ENCODE measurements around the gene MBD5. TPM values are rescaled to one million over a fixed set of nuclear protein-coding genes. Genes with fewer than 3 reads are reported as not detected.

Gene MBD5
- total RNA-seq, 2 donors from 2014 or later = 34.7 to 40.9 TPM

DNA sequence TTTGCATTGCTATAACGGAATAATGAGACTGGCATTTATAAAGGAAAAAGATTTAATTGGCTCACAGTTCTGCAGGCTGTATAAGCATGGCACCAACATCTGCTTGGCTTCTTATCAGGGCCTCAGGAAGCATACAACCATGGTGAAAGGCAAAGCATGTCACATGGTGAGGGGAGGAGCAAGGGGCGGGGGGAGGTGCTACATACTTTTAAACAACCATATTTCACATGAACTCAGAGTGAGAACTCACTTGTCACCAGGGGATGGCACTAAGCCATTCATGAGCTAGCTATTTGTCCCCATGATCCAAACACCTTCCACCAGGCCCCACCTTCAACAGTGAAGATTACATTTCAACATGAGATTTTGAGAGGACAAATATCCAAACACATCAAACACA, 188.7 kb downstream of the MBD5 start:
- ATAC-seq (replicated peaks in 1 of 2) (no peak), DNase-seq (no peak)

DNA sequence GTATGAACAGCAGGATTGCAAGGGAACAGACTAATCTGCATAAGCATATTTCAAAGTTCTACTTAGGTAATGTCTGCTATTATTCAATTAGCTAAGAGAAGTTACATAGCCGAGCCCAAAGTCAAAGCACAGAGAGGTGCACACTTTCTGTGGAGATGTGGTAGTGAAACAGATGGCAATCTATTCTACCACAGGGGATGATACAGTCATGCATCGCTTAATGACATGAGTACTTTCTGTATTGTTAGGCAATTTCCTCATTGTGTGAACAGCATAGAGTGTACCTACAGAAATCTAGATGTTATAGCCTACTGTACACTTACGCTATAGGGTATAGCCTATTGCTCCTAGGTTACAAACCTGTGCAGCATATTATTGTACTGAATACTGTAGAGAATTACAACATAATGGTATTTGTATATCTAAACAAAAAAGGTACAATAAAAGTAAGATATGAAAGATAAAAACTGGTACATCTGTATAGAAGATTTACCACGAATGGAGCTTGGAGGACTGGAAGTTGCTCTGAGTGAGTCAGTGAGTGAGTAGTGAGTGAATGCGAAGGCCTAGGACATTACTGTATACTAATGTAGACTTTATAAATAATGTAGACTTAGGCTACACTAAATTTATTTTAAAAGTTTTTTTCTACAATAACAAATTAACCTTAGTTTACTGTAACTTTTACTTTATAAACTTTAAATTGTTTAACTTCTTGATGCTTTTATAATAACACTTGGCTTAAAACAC, 197.6 kb downstream of the MBD5 start:
- Mint-ChIP-seq H3K4me1 (ENCODE audit: low read depth) (no peaks in the 10 kb centered on the region), H3K27me3 (ENCODE audit: low read depth) (no peaks in the 10 kb centered on the region), H3K9me3 (peaks cover 8 to 12% of the 10 kb centered on the region in 2 donors), H3K4me3 (no peak overlapping the region), H3K36me3 (ENCODE audit: insufficient read depth in 2 of 2) (peaks cover 5 to 24% of the 10 kb centered on the region in 2 donors), H3K27ac (no peak overlapping the region)
- ATAC-seq (replicated peaks in 1 of 2) (peak; percentile 61 to 69), DNase-seq (no peak)

More for the DNA sequence above, 188.7 kb downstream of the MBD5 start:
- peaks cover 0 to 2% of the 10 kb centered on the region in 2 donors for H3K36me3 Mint-ChIP-seq (ENCODE audit: insufficient read depth in 2 of 2)
- no peak overlapping the region for H3K27ac Mint-ChIP-seq
- H3K9me3 Mint-ChIP-seq = peaks cover 0 to 2% of the 10 kb centered on the region in 2 donors
- no peak overlapping the region for H3K4me3 Mint-ChIP-seq
- H3K4me1 Mint-ChIP-seq (ENCODE audit: low read depth) = no peaks in the 10 kb centered on the region
- no peaks in the 10 kb centered on the region for H3K27me3 Mint-ChIP-seq (ENCODE audit: low read depth)

DNA sequence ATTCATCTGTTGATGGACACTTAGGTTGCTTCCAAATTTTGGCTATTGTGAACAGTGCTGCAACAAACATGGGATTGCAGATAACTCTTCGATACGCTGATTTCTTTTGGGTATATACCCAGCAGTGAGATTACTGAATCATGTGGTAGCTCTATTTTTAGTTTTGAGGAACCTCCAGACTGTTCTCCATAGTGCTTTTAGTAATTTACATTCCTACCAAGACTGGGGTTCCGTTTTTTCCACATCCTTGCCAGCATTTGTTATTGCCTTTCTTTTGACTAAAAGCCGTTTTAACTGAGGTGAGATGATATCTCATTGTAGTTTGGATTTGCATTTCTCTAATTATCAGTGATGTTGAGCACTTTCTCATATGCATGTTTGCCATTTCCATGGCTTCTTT, 200.3 kb downstream of the MBD5 start:
- Mint-ChIP-seq H3K4me1 (ENCODE audit: low read depth) (no peaks in the 10 kb centered on the region), H3K9me3 (peaks cover 10 to 18% of the 10 kb centered on the region in 2 donors), H3K36me3 (ENCODE audit: insufficient read depth in 2 of 2) (peaks cover 13 to 31% of the 10 kb centered on the region in 2 donors), H3K27me3 (ENCODE audit: low read depth) (no peaks in the 10 kb centered on the region), H3K4me3 (no peak overlapping the region), H3K27ac (no peak overlapping the region)
- ATAC-seq (replicated peaks in 1 of 2) = no peak
- DNase-seq = no peak

DNA sequence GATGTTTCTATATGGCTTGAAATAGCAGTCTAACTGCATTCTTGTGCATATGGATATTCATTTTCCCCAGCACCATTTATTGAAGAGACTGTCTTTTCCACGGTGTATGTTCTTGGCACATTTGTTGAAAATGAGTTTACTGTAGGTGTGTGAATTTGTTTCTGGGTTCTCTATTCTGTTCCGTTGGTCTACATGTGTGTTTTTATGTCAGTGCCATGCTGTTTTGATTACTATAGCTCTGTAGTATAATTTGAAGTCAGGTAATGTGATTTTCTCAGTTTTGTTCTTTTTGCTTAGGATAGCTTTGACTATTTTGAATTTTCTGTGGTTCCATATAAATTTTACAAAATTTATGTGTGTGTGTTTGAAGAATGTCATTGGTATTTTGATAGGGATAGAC, 201.0 kb downstream of the MBD5 start:
- Mint-ChIP-seq H3K27me3 (ENCODE audit: low read depth) (no peaks in the 10 kb centered on the region), H3K27ac (no peak overlapping the region), H3K4me3 (no peak overlapping the region), H3K36me3 (ENCODE audit: insufficient read depth in 2 of 2) (peaks cover 13 to 31% of the 10 kb centered on the region in 2 donors), H3K9me3 (peaks cover 10 to 18% of the 10 kb centered on the region in 2 donors), H3K4me1 (ENCODE audit: low read depth) (no peaks in the 10 kb centered on the region)
- no peak for DNase-seq
- no peak for ATAC-seq (replicated peaks in 1 of 2)

DNA sequence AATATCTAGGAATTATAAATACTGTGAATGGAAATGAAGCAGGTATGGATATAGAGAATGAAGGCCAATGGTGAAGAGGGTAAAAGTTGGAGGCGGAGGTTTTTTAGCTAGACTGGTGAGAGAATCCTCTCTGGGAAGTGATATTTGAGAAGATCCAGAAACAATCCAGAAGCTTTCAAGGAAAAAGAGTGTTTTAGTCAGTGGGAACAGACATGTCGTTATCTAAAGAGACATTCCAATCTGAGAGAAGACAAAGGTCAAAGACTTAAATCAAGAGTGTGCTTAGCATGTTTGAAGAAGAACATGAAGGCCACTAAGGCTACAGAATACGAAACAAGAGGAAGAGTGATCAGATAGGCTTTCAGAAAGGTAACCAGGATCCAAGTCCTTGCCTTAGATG, 211.0 kb downstream of the MBD5 start:
- H3K36me3 Mint-ChIP-seq (ENCODE audit: insufficient read depth in 2 of 2) = peaks cover 15 to 20% of the 10 kb centered on the region in 2 donors
- peaks cover 8 to 13% of the 10 kb centered on the region in 2 donors for H3K9me3 Mint-ChIP-seq
- no peak for DNase-seq
- no peak overlapping the region for H3K27ac Mint-ChIP-seq
- H3K27me3 Mint-ChIP-seq (ENCODE audit: low read depth) = no peaks in the 10 kb centered on the region
- no peaks in the 10 kb centered on the region for H3K4me1 Mint-ChIP-seq (ENCODE audit: low read depth)
- no peak for ATAC-seq (replicated peaks in 1 of 2)
- no peak overlapping the region for H3K4me3 Mint-ChIP-seq

DNA sequence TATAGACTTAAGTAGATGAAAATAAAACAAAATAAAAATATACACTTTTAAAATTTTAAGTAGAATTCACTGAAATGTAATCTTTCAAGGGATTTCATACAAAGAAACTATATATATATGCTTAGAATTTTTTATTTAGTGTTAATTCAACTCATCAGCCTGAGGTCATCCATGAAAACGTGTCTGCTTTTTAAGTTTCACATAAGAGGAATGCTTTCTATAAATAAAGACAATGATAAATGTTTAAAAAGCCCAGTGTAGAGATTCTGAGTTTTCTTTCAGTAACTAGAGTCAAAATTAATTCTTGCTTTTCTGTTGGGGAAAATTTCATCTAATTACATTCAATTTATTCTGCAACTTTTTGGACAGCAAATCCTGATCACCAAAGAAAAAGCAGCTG, 213.3 kb downstream of the MBD5 start:
- no peaks in the 10 kb centered on the region for H3K4me1 Mint-ChIP-seq (ENCODE audit: low read depth)
- H3K36me3 Mint-ChIP-seq (ENCODE audit: insufficient read depth in 2 of 2) = peaks cover 16 to 22% of the 10 kb centered on the region in 2 donors
- DNase-seq (no peak), ATAC-seq (replicated peaks in 1 of 2) (no peak)
- H3K4me3 Mint-ChIP-seq = no peak overlapping the region
- no peak overlapping the region for H3K27ac Mint-ChIP-seq
- no peaks in the 10 kb centered on the region for H3K27me3 Mint-ChIP-seq (ENCODE audit: low read depth)
- H3K9me3 Mint-ChIP-seq = peaks cover 6 to 15% of the 10 kb centered on the region in 2 donors

DNA sequence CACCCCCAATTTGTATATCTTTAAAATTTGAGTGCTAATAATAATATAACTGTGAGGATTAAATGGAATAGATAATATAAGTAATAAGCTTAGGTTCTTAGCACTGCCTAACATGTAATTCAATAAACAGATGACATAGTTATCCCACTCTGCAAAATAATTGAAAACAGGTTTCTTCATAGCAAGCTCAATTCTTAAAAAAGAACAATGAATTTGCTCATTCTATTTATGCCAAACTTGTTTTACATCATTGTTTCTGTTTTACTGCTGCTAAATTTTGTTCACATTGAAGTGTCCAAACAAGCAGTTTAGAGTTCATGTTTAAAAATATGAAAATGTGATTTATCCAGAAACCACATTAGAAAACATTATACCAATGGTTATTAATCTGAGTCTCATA, 217.0 kb downstream of the MBD5 start:
- Mint-ChIP-seq H3K36me3 (ENCODE audit: insufficient read depth in 2 of 2) (peaks cover 17 to 19% of the 10 kb centered on the region in 2 donors), H3K4me1 (ENCODE audit: low read depth) (no peaks in the 10 kb centered on the region), H3K4me3 (no peak overlapping the region), H3K9me3 (peaks cover 5 to 15% of the 10 kb centered on the region in 2 donors), H3K27me3 (ENCODE audit: low read depth) (no peaks in the 10 kb centered on the region), H3K27ac (no peak overlapping the region)
- DNase-seq = no peak
- ATAC-seq (replicated peaks in 1 of 2) = no peak

DNA sequence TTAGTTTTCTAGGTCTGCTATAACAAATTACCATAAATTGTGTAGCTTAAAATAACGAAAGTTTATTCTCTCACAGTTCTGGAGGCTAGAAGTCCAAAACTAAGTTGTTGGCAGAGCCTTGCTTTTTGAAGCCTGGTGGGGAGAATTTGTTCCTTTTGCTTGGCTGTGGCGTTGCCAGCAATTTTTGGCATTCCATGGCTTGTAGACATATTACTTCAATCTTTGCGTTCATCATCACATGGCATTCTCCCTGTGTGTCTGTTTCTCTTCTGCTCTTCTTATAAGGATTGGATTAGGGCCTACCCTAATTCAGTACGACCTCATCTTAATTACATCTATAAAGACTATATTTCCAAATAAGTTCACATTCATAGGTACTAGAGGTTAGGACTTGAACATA, 217.7 kb downstream of the MBD5 start:
- DNase-seq (no peak), ATAC-seq (replicated peaks in 1 of 2) (no peak)
- H3K36me3 Mint-ChIP-seq (ENCODE audit: insufficient read depth in 2 of 2) = peaks cover 17 to 19% of the 10 kb centered on the region in 2 donors
- peaks cover 5 to 15% of the 10 kb centered on the region in 2 donors for H3K9me3 Mint-ChIP-seq
- H3K27ac Mint-ChIP-seq = no peak overlapping the region
- H3K4me1 Mint-ChIP-seq (ENCODE audit: low read depth) = no peaks in the 10 kb centered on the region
- no peak overlapping the region for H3K4me3 Mint-ChIP-seq
- no peaks in the 10 kb centered on the region for H3K27me3 Mint-ChIP-seq (ENCODE audit: low read depth)

DNA sequence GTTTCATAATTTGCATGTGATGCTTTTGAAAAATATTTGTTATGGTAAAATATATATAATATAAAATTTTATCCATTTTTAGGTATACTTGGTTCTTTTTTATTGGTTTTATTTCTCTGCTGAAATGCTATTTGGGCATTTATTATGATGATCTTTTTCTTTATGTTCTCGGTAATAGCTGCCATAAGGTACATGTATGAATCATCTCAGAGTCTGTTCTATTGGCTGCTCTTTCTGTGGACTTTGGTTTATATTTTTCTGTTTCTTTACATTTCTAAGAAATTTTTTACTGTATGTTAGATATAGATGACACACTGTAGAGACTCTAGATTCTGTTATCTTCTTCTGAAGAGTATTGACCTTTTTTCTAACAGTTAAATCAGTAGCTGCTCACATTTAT, 219.9 kb downstream of the MBD5 start:
- Mint-ChIP-seq H3K27ac (peak overlapping the region; percentile 50), H3K27me3 (ENCODE audit: low read depth) (no peaks in the 10 kb centered on the region), H3K4me1 (ENCODE audit: low read depth) (no peaks in the 10 kb centered on the region), H3K36me3 (ENCODE audit: insufficient read depth in 2 of 2) (peaks cover 17 to 19% of the 10 kb centered on the region in 2 donors), H3K9me3 (peaks cover 5 to 15% of the 10 kb centered on the region in 2 donors), H3K4me3 (no peak overlapping the region)
- DNase-seq (no peak), ATAC-seq (replicated peaks in 1 of 2) (no peak)

DNA sequence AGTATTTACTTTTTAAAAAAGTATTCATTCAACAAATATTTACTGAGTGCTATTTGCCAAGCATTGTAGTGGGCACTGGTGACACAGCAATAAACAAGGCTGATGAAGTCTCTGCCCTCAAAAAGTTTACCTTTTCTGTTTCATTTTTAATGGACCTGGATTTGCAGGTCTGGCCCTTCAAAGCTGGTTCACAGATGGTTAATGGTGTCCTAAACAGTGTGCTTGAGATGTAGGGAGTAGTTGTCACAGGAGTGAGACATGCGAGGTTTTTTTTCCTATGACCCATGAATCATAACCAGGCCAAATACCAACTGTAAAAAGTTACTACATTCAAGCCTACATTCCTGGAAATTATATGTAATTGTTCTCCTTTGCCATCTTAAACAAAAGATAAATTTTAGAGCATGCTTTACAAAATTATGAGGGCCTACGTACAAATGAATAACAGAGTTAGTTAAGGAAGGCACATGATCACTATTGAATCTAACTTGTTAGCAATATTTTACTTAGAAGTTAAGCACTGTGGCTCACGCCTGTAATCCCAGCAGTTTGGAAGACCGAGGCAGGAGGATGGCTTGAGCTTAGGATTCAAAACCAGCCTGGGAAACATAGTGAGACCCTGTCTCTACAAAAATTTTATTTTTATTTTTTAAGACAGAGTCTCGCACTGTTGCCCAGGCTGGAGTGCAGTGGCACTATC, 223.9 kb downstream of the MBD5 start:
- Mint-ChIP-seq H3K4me1 (ENCODE audit: low read depth) (no peaks in the 10 kb centered on the region), H3K9me3 (peaks cover 2 to 7% of the 10 kb centered on the region in 2 donors), H3K27ac (no peak overlapping the region), H3K4me3 (no peak overlapping the region), H3K27me3 (ENCODE audit: low read depth) (no peaks in the 10 kb centered on the region), H3K36me3 (ENCODE audit: insufficient read depth in 2 of 2) (peaks cover 4 to 6% of the 10 kb centered on the region in 2 donors)
- ATAC-seq (replicated peaks in 1 of 2) (no peak), DNase-seq (no peak)

DNA sequence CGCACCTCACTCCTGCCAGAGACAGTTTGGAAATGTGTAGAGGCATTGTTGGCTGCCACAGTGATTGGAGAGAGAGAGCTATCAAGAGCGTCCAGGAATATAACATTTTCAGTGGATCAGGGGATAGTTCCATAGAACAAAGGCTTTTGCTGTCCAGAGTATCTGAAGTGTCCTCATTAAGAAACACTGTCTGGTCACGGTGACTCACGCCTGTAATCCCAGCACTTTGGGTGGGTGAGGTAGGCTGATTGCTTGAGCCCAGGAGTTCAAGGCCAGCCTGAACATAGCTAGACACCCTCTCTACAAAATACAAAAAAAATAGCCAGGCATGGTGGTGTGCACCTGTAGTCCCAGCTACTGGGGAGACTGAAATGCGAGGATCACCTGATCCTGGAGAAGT, 231.1 kb downstream of the MBD5 start:
- H3K36me3 Mint-ChIP-seq (ENCODE audit: insufficient read depth in 2 of 2) = peaks cover 13 to 15% of the 10 kb centered on the region in 2 donors
- H3K27ac Mint-ChIP-seq = no peak overlapping the region

DNA sequence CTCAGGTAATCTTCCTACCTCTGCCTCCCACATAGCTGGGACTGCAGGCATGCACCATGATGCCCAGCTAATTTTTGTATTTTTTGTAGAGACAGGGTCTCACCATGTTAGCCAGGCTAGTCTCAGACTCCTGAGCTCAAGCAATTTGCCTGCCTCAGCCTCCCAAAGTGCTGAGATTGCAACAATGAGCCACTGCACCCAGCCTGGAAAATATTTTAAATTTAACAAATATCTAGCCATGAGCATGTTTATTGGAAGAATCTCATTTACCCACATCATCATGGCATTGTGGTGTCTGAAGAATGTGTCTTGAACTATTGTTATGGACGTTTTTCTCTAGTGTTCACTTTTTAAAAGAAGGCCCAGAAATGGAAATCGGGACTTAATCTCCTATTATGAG, 231.8 kb downstream of the MBD5 start:
- Mint-ChIP-seq H3K27ac (no peak overlapping the region), H3K27me3 (ENCODE audit: low read depth) (no peaks in the 10 kb centered on the region), H3K9me3 (peaks cover 7 to 15% of the 10 kb centered on the region in 2 donors), H3K4me3 (no peak overlapping the region), H3K4me1 (ENCODE audit: low read depth) (no peaks in the 10 kb centered on the region), H3K36me3 (ENCODE audit: insufficient read depth in 2 of 2) (peaks cover 13 to 15% of the 10 kb centered on the region in 2 donors)
- DNase-seq (no peak), ATAC-seq (replicated peaks in 1 of 2) (no peak)

More for the DNA sequence above, 231.1 kb downstream of the MBD5 start:
- ATAC-seq (replicated peaks in 1 of 2) (no peak), DNase-seq (no peak)
- peaks cover 7 to 13% of the 10 kb centered on the region in 2 donors for H3K9me3 Mint-ChIP-seq
- H3K27me3 Mint-ChIP-seq (ENCODE audit: low read depth) = no peaks in the 10 kb centered on the region
- no peaks in the 10 kb centered on the region for H3K4me1 Mint-ChIP-seq (ENCODE audit: low read depth)
- H3K4me3 Mint-ChIP-seq = no peak overlapping the region

DNA sequence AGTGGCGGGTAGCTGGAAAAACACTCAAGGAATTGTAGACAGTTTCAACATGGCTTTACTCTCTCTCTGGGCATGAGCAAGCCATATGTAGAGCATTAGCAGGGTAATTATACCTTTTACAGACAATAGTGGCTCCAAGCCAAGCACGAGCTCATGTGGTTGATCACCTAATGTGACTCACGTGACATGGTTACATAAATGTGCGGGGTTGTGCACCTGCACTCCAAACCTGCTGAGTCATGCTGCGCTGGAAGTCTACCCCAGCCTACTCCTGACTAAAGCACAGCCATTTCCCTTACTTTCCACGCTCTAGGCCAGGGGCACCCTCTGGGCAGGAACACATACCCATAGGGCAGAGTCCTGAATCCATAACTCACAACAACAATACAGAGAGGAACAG, 232.8 kb downstream of the MBD5 start:
- Mint-ChIP-seq H3K4me3 (no peak overlapping the region), H3K27ac (no peak overlapping the region), H3K9me3 (peaks cover 7 to 15% of the 10 kb centered on the region in 2 donors), H3K36me3 (ENCODE audit: insufficient read depth in 2 of 2) (peaks cover 11 to 15% of the 10 kb centered on the region in 2 donors), H3K4me1 (ENCODE audit: low read depth) (no peaks in the 10 kb centered on the region), H3K27me3 (ENCODE audit: low read depth) (no peaks in the 10 kb centered on the region)
- ATAC-seq (replicated peaks in 1 of 2) = no peak
- no peak for DNase-seq
